Hematopoietic multipotent progenitor cell treated with erythropoietin and hydrocortisone succinate and interleukin-3 and kit ligand, for 17 days (in vitro differentiated cells): ENCODE data around the gene ADISSP.

ENCODE experiments used
- DNase-seq: peaks from one replicate; pipeline ENCODE4 v3.0.0-alpha.2; 2015; ENCODE audit warnings: low spot score

ADISSP gene

GRCh38 chr20:3755269-3755668 is 12.3 kb downstream of the ADISSP start:
- no peak for DNase-seq

- DNase-seq = no peak
Measured at GRCh38 chr20:3754276-3754630, 13.3 kb downstream of the ADISSP start.

DNA sequence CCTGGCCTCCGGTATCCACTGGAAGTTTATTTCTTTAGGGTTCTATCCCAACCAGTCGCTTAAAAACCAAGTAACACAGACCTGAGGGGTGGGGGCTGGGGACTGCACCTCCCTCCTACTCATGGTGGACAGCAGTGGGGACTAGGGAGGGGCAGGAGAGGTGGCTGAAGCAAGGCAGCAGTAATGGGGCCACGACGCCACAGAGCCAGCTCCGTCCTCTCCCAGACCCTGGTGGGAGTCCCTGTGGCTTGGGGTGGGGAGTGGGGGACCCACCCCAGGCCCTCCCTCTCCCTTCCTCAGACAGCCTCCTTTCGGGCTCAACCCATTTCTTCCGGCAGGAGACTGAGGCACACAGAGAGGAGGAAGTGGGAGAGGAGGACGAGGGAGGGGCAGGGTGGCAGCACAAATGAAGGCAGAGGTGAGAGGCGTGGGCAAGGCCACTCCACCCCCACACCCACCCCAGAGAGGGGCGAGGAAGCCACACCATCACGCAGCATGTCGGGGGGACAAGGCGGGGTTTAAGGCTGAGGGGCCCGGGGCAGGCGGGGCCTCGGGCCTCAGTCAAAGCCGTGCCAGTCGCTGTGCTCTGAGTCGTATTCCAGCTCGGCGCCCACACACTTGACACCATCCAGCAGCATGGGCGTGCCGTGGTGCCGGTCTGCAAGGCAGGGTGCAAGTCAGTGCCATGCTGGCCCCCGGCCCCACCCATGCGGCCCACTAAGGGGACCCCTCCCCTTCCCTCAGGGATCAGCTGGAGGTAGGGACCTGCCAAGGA is 13.9 kb downstream of the ADISSP start:
- DNase-seq = no peak

GRCh38 chr20:3753098-3753497 is 14.5 kb downstream of the ADISSP start:
- peak; percentile 79 for DNase-seq

DNA sequence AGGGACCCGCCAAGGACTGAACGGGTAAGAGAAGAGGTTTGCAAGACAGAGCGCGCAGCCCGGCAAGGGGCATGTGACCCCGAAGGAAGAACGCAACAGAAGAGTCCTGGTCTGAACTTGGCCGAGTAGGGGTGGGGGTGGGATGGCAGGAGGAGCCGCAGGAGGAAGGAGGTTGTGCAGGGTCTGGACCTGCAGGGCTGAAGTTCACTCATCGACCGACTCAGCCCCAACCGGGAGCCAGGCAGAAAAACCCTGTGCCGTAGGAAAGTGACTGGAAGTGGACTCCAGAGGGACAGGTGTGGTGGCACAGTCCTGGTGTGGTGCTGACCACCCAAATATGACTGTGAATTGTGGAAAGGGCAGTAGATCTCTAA is 15.2 kb downstream of the ADISSP start:
- no peak for DNase-seq

- peak; percentile 84 for DNase-seq
Measured at GRCh38 chr20:3751675-3752385, 15.7 kb downstream of the ADISSP start.

- no peak for DNase-seq
Measured at GRCh38 chr20:3751305-3751674, 16.3 kb downstream of the ADISSP start.

- no peak for DNase-seq
Measured at GRCh38 chr20:3749689-3750531, 17.6 kb downstream of the ADISSP start.

DNA sequence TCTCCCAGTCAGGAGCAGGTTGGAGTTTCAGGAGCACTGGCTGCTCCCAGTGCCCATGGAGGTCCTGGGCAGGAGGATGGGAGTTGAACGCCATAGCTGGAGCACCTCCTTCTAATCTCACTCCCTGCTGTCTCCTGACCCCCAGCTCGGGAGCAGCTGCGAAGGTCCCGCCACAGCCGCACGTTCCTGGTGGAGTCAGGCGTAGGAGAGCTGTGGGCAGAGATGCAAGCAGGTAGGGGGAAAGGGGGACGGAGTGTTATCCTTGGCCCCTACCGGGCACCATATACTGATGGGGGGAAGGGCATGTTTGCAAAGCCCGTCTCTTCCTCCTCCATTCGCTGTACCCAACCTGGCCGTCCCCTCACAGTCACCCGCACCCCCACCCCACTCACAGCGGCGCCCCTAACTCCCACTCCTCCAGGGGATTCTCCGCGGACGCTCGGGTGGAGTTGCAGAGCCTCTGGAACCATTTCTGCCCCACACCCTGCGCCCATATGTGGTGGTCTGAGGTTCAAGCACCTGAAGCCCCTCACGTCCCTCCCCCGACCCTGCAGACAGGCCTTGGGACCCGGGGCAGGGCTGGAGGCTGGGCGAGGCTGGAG is 18.4 kb downstream of the ADISSP start:
- DNase-seq = no peak

DNA sequence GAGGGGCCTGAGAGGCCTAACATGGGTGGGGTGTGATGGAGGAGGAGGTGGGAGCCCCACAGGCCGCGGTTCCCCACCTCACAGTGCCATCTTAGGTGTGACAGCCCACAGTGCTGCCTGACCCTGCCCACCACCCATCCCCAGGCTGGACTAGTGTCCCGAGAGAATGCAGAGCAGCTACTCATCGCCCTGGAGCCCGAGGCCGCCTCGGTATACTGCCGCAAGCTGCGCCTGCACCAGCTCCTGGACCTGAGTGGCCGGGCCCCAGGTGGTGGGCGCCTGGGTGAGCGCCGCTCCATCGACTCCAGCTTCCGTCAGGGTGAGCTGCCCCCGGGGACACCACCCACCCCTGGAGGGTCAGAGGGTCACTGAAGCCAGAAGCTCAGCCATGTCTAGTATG is 19.5 kb downstream of the ADISSP start:
- no peak for DNase-seq

- DNase-seq = no peak
Measured at GRCh38 chr20:3747471-3747870, 20.1 kb downstream of the ADISSP start.

GRCh38 chr20:3745686-3746173 is 21.8 kb downstream of the ADISSP start:
- no peak for DNase-seq

DNA sequence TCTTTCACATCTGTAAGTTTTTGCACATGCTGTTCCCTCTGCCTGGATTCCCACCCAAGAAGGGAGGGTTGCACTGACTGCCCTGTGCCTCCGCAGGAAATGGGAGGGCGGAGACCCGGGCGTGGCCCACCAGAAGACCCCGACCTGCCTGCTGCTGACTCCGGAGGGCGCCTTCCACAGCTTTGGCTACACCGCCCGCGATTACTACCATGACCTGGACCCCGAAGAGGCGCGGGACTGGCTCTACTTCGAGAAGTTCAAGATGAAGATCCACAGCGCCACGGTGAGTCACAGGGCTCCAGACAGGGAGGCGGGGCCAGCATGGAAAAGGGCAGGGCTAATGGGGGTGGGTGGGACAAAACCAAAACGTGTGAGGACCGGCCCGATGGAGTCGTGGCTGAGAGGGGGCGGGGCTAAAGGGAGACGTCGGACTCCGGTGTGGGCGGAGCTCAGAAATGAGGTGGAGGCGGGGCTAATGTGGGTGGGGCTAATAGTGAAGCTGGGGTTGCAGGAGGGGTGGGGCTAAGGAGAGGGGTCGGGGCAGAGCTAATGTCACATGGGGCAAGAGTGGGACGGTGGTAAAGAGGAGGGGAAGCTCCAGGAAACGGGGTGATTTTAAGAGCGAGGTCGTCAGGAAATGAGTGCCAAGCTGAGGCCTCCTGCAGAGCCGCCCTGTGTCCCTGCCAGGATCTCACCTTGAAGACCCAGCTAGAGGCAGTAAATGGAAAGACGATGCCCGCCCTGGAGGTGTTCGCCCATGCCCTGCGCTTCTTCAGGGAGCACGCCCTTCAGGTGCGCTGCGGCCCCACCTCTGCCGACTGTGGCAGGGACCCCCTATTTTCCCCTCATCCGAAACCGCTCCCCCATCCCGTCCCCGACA is 22.5 kb downstream of the ADISSP start:
- peak; percentile 85 for DNase-seq

- no peak for DNase-seq
Measured at GRCh38 chr20:3744037-3744436, 23.5 kb downstream of the ADISSP start.

GRCh38 chr20:3743251-3743650 is 24.3 kb downstream of the ADISSP start:
- DNase-seq = no peak

DNA sequence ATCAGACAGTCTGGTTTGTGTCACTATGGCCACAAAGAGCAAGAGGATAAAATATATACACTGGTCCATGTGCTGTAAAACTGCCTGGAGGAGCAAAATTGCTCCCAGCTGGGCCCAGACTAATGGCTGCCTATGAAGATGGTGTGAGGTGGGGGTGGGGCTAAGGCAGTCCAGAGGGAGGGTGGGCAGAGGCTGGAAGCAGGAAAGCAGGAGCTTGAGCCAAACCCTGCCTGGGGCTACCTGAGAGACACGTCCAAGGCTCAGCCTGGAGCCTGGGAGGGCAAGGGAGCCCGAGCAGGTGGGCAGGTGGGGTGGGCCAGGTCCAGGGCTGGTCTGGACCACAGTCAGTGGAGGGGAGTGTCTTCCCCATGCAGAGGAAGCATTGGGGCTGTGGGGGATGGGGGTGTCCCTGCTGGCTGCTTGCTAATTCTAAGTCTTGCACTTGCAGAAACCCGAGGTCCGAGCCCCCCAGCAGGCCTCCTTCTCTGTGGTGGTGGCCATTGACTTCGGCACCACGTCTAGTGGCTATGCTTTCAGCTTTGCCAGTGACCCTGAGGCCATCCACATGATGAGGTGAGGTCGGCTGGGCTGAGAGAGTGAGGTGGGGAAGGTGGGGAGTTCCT is 25.6 kb downstream of the ADISSP start:
- DNase-seq = no peak

DNA sequence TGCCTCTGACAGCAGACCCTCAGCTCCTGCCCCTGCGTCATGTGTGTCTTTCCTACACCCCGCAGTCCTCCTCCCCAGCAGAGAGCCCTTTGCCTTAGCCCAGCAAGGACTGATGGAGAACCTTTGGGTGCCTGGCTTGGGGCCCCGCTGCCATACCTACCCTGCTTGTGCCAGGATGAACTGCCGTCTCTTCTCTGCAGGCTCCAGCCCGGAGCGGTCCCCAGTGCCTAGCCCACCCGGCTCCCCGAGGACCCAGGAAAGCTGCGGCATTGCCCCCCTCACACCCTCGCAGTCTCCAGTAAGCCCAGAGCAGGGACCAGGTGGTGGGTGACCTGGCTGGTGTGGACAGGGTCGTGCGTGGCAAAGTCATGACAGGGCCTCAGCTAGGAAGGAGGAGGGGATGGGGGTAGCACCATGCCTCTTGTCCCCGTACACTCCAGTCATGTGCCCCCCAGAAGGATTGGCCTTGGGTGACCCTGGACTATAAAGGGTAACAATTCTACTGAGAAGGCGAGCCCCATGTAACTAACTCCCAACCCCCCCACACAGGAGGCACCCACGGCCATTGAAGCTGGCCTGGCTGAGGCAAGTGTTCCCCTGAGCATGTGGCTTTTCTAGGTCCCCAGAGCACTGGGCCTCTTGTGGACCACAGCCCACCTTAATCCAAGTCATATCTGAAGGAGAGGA is 26.8 kb downstream of the ADISSP start:
- no peak for DNase-seq

DNA sequence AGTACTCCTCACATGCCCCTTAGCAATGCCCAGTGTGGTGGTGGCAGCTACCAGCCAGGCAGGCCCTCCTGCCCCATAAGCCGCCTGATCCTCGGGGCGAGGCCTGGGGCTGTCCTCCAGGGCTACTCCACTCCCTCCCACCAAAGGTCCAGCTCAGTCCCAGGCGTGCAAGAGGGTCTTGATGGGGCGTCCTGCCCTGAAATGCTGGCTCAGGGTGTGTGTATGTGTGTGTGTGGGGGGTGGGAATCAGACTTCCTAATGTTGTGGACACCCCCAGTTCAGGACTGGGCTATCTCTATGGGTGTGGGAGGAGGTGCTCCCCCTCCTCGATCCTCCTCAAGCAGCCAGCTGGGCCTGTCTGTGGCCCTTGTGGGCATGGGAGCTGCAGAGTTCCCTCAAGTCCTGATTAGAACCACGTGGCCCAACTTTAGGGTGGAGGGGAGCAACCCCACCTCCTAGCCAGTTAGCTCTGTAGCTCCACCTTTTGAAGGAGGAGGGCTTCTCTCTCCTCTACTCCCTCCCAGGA is 27.6 kb downstream of the ADISSP start:
- DNase-seq = no peak

GRCh38 chr20:3739054-3739925 is 28.3 kb downstream of the ADISSP start:
- no peak for DNase-seq
